Adrenal gland (tissue), 5 donors: ENCODE data around the gene UBA7.

ENCODE experiments used
- CTCF ChIP-seq, 6 experiments: fragments of 450-650 bp in 4 of 6; fragments of 200-600 bp in 2 of 6; sonication (generic) in 1 of 6; IDR thresholded peaks; 1 replicate in 5 of 6; 2 replicates in 1 of 6; pipeline versions ENCODE4 v1.5.1 to v1.8.0; 2016 to 2021; ENCODE audit warnings: antibody characterized with exemption in 6 of 6, mild to moderate bottlenecking in 2 of 6, moderate library complexity in 1 of 6
- POLR2A ChIP-seq, 2 donors: fragments of 450-650 bp; IDR thresholded peaks; one replicate each; pipeline ENCODE4 v1.6.1; 2017; ENCODE audit warnings: antibody characterized with exemption in 2 of 2, mild to moderate bottlenecking in 2 of 2, moderate library complexity in 1 of 2
- donor health status: DM: no; HTN: no; CAD: no.

- no peak for TF ChIP-seq CTCF (IDR thresholded peaks at IDR 0.05)
- TF ChIP-seq POLR2A (IDR thresholded peaks at IDR 0.05), result no peak
Measured at GRCh38 chr3:49788056-49788455, 25.7 kb downstream of the UBA7 start.
